GM21360 (cell line): ENCODE data around the gene ABLIM1.

Source experiments
- ATAC-seq: cut with Tn5 transposase; IDR thresholded peaks from one replicate; pipeline ENCODE4 v1.9.1; 2021; ENCODE audit warnings: mild to moderate bottlenecking, moderate library complexity; ENCODE audit not compliant: unreplicated experiment

ABLIM1 gene

DNA sequence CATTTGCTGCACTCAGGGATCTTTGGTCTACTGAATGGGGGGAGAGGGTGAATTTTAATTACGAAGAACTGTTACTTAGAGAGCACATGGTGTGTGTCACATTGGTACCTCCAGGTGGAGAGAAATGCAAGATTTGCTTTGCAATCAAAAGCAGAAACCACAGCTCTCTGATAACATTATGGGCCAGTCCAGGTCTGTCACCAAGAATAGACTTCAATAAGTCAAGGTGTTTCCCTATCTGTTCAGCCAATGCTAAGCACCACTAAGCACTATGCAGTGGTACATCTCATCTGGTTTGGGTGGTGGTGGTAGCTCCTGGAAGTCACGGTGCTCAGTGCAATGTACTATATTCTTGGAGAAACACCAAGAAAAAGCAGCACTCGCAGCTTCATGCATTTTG, 134.2 kb downstream of the ABLIM1 start:
- ATAC-seq = no peak

DNA sequence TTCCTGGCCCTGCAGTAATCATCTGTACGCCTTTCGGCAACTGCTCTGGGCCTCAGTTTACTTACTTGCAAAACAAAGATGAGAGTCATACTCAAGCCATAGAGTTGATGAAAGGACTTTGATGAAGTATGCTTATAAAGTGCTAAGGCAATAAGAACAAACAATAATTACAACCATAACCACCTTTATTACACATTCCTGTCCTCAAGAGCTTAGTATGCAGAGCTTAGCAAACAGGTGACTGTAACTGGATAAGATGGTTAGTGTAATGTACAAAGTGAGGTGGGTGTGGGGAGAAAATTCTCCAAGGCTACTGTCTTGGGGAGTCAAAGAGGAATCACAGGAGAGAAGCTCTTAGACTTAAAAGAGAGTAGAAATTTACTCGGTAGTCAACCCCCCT, 136.8 kb downstream of the ABLIM1 start:
- ATAC-seq = no peak

DNA sequence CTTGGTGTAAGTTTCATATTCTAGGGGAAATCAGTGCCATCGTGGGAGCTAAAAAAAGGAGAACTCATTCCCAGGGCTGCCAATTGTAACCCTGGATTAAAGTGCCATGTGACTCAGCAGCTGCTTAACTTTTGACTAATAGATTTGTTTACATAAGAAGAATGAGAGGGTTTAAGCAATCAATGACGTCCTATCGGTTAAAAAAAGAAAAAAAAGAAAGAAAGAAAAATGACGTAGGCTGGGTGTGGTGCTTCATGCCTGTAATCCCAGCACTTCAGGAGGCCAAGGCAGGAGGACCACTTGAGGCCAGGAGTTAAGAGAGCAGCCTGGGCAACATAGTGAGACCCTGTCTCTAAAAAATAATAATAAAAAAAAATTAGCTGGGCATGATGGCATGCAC, 137.6 kb downstream of the ABLIM1 start:
- no peak for ATAC-seq

DNA sequence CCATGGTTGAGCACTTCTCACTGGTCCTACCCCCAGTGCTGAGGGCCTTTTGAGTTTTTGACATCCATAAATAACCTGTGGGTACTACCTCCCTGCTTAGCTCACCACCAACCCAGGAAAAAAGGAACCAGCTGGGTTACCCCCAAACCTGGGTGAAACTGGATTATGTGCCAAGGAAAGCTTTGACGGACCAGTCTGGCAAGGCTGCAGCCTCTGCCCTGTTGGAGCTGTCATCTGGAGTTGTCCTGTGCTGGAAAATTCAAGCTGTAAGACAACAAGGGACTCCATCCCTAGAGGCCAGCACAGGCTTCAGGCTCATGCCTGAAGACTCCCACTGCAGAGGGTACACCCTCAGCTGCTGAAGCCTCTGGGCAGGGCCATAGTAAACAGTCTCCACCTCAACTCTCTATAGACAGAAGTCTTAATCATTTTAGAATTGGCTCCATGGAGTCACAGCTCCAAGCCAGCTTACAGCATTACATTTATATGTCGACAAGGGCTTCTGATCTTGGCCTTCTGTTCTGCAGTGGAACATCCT, 138.2 kb downstream of the ABLIM1 start:
- ATAC-seq = no peak

DNA sequence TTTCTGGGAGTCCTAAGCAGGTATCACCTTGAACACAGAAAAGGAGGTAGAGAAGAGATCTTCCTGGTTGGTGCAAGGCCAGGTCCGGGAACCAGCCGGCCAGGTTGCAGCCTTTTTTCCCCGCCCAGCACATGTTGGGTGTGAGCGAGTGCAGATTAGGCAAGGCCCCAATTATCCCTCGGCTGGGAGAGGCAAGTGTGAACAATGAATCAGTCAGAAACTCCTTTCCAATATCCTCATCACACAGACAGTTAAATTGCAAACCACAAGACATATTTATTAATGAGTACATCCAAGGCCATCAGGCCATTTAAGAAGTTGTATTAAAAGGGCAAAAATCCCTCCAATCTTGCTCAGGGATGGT, 138.8 kb downstream of the ABLIM1 start:
- ATAC-seq = no peak

DNA sequence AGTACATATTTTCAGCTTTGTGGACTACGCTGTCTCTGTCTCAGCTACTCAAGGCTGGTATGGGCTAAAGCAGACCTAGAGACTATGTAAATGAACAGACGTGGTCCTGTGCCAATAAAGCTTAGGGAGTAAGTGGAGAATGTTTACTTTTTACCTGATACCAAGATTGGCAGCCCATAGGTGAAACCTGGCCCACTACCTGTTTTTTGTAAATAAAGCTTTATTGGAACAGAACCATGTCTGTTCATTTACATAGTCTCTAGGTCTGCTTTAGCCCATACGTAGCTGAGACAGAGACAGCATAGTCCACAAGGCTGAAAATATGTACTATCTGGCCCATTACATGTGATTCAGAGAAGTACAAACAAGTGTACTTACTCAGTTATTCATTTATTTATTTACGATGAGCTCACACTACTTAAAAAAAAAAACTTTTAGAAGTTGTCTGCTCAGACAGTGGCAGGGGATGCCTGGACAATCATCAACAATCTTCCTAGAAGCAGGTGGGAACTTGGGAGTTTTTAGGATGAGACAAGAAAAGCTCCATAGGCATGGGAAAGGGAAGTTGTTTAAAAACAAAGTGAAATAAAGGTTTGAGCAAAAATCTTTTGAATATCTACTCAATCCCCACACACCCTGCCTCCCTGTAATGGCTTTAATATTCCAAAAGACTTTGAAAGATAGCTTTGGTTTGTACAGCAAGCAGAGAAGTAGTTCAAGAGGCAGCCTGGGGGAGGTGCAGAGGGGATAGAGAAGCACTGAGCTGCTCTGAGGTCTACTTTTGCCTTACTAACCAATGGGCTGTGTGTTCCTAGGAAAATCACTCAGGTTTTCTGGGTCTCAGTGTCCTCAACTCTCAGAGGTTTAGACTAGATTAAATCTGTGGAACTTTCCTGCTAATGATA, 139.4 kb downstream of the ABLIM1 start:
- no peak for ATAC-seq

DNA sequence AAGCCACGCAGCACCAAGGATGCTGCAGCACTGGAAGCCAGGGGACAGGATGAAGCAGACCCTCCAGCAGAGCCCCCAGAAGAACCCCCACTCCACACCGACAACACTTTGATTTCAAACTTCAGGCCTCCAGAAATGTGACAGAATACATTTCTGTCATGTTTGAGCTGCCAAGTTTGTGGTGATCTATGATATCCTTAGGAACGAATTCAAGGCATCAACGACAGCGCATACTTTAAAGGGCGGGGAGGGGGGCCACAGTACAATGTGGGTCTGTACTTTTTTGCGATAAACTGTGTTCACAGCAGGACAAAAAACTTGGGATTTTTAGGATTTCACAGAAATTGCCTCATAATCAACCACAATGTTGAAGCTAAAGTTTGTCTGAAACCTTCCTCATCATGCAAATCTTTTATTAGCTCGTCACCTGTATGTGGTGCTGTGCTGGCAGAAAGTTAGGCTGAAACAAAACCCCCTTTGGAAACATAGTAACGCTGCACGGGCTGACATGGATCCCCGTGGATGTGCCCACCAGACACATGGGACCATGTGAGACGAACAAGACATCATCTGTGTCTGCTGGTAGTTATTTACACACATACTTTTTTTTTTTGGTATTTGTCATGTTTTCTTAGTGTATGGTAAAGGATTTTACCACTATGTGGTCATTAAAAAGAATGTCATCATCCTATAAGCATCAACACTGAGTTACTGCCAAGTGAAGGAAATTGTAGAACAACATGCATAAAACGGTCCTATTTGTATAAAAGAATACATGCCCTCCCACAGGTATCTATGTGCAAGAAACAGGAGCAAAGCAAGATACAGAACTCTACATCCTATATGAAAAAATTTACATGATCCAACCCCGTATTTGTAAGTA, 140.5 kb downstream of the ABLIM1 start:
- ATAC-seq = no peak

DNA sequence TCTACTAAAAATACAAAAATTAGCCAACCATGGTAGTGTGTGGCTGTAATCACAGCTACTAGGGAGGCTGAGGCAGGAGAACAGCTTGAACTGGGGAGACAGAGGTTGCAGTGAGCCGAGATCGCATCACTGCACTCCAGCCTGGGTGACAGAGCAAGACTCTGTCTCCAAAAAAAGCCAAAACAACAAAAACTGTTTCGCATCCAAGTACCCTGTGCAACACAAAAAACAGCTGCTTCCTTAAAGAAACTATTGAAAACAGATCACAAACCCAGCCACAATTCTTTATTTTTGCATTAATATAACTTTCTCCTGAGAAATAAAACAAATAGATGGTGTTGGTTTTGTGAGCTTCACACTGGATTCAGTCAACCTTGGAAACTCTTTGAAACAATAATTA, 141.7 kb downstream of the ABLIM1 start:
- ATAC-seq = no peak

DNA sequence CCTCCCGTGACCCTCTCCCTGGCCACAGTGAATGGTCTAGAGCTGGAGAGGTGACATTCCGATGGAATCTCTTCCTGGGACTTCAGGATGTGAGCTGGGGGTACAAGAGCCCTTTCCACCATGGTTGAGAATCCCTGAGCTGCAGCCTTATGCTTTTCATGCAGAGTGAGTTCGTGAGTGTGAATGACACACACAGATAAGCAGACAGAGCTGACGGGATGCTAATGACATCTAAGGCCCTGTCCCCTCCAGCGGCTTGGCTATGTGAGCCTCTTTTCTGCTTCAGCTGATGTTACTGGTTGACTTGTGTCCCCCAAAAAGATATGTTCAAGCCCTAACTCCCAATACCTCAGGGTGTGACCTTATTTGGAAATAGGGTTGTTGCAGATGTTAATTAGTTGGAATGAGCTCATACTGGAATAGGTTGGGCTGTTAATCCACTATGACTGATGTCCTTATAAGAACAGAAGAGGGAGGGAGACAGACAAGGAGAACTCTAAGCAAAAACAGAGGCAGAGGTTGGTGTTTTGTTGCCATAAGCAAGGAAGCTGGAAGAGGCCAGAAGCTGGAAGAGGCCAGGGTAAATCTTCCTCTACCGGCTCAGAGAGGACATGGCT, 142.7 kb downstream of the ABLIM1 start:
- ATAC-seq = no peak

DNA sequence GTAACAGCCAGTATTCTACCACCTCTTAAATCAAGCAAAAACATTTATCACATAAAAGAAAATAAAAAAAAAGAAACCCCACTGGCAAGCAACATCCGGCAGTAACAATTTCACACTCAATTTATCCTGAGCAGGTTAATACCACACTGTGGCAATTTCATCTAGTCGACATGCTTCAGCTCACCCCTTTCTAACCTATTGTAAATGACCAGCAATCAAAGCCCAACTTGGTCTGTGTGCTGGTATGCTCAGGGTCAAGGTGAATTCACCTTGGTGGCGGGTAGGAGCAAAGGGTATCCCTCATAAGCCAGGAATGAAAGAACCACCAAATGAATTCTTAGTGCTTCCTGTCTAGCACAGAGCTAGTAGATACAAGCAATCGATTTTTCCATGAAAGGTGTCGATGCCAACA, 144.7 kb downstream of the ABLIM1 start:
- ATAC-seq = no peak

DNA sequence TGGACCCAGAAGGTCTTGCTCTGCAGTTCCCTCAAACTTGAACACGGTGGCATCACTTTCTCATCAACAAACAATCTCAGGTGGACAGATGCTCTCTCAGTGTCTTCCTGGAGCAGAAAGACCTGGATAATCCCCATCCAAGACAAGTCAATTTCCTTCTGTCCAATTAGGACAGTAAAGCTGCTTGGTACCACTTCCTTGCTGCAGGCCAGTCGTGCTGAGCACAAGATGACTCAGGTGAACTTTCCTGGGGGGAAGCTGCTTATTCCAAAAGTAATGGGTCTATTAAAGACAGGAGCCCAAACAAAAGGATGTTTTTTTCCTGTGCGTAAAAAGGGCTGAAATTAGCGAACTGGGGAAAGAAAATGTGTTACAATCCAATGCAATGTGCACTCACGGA, 146.2 kb downstream of the ABLIM1 start:
- ATAC-seq = no peak

DNA sequence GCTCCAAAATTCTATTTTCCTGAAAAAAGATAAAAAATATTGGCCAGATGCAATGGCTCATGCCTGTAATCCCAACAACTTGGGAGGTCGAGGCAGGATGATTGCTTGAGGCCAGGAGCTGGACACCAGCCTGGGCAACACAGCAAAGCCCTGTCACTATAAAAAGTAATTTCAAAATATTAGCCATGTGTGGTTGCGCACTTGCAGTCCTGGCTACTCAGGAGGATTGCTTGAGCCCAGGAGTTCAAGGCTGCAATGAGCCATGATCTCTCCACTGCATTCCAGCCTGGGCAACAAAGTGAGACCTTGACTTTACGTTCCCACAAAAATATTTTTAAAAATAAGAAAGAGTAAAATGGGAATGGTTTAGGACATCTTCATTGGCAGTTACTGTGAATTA, 149.7 kb downstream of the ABLIM1 start:
- ATAC-seq = no peak

DNA sequence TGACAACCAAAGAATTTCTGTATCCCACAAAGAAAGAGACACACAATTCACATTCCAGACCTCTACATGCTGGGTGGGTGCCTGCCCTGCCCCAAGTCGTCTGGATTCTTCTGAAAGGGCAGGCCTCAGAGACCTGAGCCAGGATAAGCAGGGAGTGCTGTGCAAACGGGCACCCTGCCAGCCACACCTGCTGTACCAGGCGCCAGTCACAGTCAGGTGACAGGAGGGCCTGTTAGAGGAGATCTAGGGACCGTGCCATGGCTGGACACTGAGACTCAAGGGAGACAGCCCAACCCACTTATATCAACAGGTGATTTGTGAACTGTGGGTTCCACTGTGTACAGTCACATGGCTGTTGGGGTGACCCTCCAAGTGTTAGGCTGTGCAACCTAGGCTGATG, 150.6 kb downstream of the ABLIM1 start:
- no peak for ATAC-seq

DNA sequence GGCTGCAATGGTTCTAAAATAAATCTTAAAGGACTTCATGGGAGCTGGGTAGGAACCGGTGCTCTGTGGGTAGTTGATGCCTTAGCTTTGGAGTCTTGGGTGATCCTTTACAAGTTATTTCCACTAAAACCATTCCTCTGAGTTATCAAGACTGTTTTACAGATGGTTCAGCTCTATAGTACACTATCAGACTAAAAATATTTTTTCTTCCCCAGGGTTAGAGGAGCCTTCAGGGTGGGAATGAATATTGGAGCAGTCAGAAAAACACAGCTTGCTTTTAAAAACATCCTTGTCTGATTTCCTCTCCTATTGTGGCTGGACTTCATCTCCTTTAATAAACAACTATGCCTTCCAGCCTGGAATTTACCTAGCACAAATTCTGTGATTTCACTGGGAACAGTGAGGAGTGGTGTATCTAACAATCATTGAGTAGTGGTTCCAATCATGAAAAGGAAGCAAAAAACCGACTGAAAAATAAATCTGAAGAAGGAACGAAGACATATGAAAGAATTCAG, 151.1 kb downstream of the ABLIM1 start:
- ATAC-seq = no peak

DNA sequence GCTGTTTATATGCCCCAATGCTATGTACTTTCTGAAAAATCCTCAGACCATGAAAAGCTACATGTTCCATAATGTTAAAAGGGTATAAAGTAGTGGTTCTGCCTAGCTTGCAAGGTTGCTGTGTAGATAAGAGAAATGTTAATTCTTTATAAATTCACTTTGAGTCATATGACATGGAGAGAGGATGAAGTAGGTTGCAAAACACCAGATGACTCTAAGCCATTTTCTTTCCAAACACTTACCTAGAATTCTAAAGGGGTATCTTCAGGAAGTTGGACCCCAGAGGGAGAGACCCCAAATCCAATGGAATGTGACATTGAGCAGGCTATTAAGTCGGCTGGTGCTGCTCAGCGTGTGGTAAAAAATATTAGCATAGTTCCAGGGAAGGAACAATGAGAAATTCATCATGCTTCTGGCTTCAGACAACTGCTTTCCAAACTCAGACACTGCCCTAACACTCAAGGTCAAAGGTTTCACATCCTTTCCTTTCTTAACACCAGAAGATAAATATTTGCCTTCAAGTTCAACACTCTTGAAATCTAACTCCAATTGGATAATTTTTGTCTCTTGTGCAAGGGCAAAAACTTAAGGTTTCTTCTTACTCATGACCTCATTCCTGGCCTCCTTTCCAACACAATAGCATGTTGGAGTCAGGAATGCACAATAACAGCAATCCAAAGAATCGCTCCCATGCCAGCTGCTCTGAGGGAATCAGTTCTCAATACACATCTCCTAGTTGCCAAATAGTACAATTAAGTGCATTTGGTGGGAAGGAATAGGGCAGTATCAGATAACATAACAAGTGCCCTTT, 153.1 kb downstream of the ABLIM1 start:
- no peak for ATAC-seq

DNA sequence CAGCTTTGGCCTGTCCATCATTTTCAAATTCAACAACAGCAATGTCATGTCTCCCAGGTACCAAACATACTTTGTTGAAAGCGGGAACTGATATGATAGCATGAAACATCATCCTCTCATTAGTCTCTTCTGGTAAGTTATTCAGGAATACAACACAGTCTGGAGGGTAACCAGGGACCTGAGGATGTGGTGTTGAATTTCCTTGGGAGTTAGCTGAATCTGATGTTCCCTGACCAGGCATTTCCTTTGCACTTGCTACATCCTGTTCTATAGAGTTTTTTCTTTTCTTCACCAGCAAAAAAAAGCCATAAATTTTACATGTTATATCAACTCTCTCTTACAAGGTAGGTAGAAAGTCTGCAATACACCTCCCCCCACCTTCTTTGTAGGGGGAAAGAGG, 156.0 kb downstream of the ABLIM1 start:
- no peak for ATAC-seq

DNA sequence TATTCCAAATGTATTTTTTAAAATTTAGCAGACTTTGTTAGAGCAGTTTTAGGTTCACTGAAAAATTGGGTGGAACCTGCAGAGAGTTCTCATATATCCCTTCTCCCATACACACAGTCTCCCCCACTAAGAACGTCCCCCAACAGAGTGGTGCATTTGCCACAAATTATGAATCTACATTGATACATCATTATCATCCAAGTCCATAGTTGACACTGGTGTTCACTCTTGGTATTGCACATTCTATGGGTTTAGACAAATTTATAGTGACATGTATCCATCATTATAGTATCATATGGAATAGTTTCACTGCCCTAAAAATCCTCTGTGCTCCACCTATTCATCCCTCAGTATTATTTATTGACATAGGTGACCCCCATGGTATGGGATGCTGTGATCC, 156.4 kb downstream of the ABLIM1 start:
- ATAC-seq = no peak

DNA sequence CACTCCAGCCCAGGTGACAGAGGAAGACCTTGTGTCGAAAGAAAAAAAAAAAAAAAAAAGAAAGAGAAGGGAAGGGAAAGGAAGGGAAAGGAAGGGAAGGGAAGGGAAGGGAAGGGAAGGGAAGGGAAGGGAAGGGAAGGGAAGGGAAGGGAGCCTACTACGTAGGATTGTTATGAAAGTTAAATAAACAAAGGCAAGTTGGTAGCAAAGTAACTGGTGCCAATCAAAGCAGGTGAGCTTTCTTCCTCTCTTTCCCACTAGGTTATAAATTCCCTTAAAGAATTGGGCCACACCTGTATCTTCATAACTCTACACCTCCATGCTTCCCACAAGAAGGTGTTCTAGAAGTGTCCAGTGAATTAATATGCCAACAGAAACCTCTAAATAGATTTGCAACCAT, 157.4 kb downstream of the ABLIM1 start:
- ATAC-seq = no peak

DNA sequence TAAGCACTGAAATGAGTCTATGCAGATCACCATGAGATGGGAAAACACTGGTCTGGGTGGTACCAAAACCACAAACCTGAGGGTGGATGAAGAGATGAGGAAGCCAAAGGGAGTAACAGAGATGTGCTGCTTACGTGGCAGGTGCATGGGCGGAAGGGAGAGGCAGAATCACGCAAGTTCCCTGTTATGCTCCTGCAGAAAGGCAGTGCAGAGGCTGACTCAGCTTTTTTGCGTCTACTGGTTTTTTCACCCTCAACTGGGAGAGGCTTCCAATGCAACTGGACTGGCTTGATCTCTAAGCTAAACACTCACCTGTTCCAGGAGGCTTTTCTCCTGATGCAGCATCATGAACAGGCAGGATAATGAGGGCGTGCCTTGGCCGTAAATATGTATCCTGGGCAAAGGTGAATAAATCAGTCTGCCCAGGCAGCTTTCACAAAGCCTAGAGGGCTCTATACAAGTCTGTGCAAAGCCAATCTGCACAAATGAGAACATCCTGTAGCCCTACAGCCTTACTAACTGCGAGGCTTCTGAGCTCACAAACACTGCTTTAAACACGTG, 158.4 kb downstream of the ABLIM1 start:
- ATAC-seq = peak; percentile 28

DNA sequence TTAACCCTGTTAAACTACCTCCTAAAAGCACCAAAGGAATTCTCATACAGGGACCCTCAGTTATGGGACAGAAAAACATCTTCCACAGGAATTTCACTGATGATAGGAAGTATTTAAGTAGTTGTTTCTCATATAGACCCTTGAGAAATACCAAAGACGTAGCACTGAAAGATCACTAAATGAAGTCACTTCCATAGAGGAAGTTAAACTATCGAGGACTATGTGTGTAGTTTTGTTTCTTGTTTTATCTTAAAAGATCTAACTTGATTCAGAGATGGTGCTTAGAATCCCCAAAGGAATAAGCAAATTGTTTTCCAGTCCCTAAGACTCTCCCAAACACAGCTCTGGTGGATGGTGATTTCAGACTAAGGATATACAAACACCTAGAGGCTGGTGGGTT, 159.0 kb downstream of the ABLIM1 start:
- peak; percentile 33 for ATAC-seq
